ENCODE results near the gene CPNE6. TPM values are rescaled to one million over a fixed set of nuclear protein-coding genes. Genes with fewer than 3 reads are reported as not detected.

CPNE6 gene
- total and polyA plus RNA-seq, 2 of the 8 experiments (the other 6 are each of a cell fraction or from before 2014, with no cell fraction given), result 0.05 TPM; not detected in 1

- TF ChIP-seq CHD7 (IDR thresholded peaks at IDR 0.05; ENCODE audit: insufficient replicate concordance, low read length) (no peak), POLR2A (IDR thresholded peaks at IDR 0.05; ENCODE audit: control extremely low read depth in 1 of 2, low read depth in 2 of 2, low read length in 2 of 2) (no peak), PHF8 (conservative IDR thresholded peaks at IDR 0.05; ENCODE audit: low read depth, low read length) (no peak), CHD1 (IDR thresholded peaks at IDR 0.05; ENCODE audit: low read depth, low read length) (no peak), USF2 (IDR thresholded peaks at IDR 0.05; ENCODE audit: low read length) (no peak), RXRA (IDR thresholded peaks at IDR 0.05; ENCODE audit: insufficient read depth, low read depth, low read length) (no peak), SIX5 (IDR thresholded peaks at IDR 0.05; ENCODE audit: low read depth, low read length) (no peak)
Observed at GRCh38 chr14:24059841-24060388, 11.4 kb upstream of the CPNE6 start (continued).

Measured in H1 (cell line).